ENCODE data around the gene PSTPIP2.

The PSTPIP2 gene

DNA sequence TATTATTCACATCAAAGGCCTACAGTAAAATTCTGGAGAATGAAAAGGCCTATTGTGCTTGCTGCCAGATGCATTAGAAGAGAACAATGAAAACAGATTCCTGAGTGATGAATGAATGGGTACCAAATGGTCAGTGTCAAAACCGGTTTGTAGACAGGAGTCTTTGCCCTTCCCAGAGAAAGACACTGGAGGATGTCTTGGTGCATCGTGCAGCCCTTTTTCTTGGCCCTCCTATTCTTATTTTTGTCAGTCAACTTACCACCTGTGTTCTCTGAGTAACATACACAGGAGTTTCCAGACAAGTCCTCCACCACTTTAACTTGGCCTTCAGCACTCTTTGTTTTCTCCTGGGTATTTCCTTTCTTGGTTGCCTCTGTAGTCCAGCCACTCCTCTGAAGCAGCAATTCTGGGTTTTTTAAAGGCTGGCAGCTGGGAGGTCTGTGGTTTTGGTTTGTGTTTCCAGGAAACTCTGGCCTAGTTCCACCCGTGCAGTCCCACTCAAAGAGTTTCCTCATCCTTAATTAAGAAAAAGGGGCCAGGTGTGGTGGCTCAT, 29.4 kb downstream of the PSTPIP2 start:
- Histone ChIP-seq H3K9ac (ENCODE audit: low read length) (no peak overlapping the region), H3K4me2 (ENCODE audit: low read depth, low read length, poor library complexity, severe bottlenecking) (no peak overlapping the region), H3K27me3 (ENCODE audit: low read length) (no peaks in the 10 kb centered on the region), H3K27ac (ENCODE audit: low read depth, low read length) (no peak overlapping the region), H3K4me3 (ENCODE audit: insufficient read depth, low read length, poor library complexity, severe bottlenecking) (no peak overlapping the region), H3F3A (ENCODE audit: insufficient read depth) (no peaks in the 10 kb centered on the region), H3K9me2 (replicated peaks; ENCODE audit: insufficient read depth, low read length) (no peaks in the 10 kb centered on the region), H3K36me3 (ENCODE audit: low read length) (no peaks in the 10 kb centered on the region), H3K79me2 (ENCODE audit: insufficient read depth, low read length) (no peaks in the 10 kb centered on the region), H2AFZ (ENCODE audit: low read depth, low read length, severe bottlenecking) (no peak overlapping the region), H4K20me1 (ENCODE audit: low read depth, low read length) (no peaks in the 10 kb centered on the region), H3K9me3 (ENCODE audit: insufficient read depth, low read length) (no peaks in the 10 kb centered on the region)
- TF ChIP-seq CTCF (IDR thresholded peaks at IDR 0.05; ENCODE audit: insufficient read depth, low read length, poor library complexity, severe bottlenecking) (no peak), EZH2phosphoT487 (conservative IDR thresholded peaks at IDR 0.05; ENCODE audit: low read length) (no peak)

DNA sequence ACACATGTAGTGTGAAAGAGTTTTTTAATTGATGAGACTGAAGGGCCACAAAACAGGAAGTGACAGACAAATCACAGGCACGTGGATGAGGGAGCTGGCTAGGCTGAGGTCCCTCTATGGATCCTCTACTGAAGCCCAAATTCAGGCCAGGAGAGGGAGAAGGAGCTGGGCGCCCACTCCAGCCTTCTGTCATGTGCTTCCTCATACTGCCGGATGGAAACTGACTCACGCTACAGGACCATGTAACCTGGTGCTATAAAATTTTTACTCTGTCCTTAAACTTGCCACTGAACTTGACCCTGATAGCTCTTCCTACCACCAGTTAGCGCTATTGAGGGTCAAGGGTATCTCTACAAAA, 31.3 kb downstream of the PSTPIP2 start:
- no peaks in the 10 kb centered on the region for H3K27me3 ChIP-seq (ENCODE audit: low read length)
- no peaks in the 10 kb centered on the region for H4K20me1 ChIP-seq (ENCODE audit: low read depth, low read length)
- H3K9me2 ChIP-seq (replicated peaks; ENCODE audit: insufficient read depth, low read length) = no peaks in the 10 kb centered on the region
- no peak for TF ChIP-seq CTCF (IDR thresholded peaks at IDR 0.05; ENCODE audit: insufficient read depth, low read length, poor library complexity, severe bottlenecking)
- no peak for TF ChIP-seq EZH2phosphoT487 (conservative IDR thresholded peaks at IDR 0.05; ENCODE audit: low read length)
- H3K27ac ChIP-seq (ENCODE audit: low read depth, low read length) = no peak overlapping the region
- H2AFZ ChIP-seq (ENCODE audit: low read depth, low read length, severe bottlenecking) = no peak overlapping the region
- no peak overlapping the region for H3K4me2 ChIP-seq (ENCODE audit: low read depth, low read length, poor library complexity, severe bottlenecking)
- H3K9me3 ChIP-seq (ENCODE audit: insufficient read depth, low read length) = no peaks in the 10 kb centered on the region
- no peaks in the 10 kb centered on the region for H3K36me3 ChIP-seq (ENCODE audit: low read length)
- no peak overlapping the region for H3K9ac ChIP-seq (ENCODE audit: low read length)
- no peaks in the 10 kb centered on the region for H3K79me2 ChIP-seq (ENCODE audit: insufficient read depth, low read length)
- no peak overlapping the region for H3K4me3 ChIP-seq (ENCODE audit: insufficient read depth, low read length, poor library complexity, severe bottlenecking)
- H3F3A ChIP-seq (ENCODE audit: insufficient read depth) = no peaks in the 10 kb centered on the region

- no peaks in the 10 kb centered on the region for H3K9me3 ChIP-seq (ENCODE audit: insufficient read depth, low read length)
- no peak overlapping the region for H2AFZ ChIP-seq (ENCODE audit: low read depth, low read length, severe bottlenecking)
- H3K9ac ChIP-seq (ENCODE audit: low read length) = no peak overlapping the region
- H3K4me2 ChIP-seq (ENCODE audit: low read depth, low read length, poor library complexity, severe bottlenecking) = no peak overlapping the region
- H3K27ac ChIP-seq (ENCODE audit: low read depth, low read length) = no peak overlapping the region
- no peaks in the 10 kb centered on the region for H3K9me2 ChIP-seq (replicated peaks; ENCODE audit: insufficient read depth, low read length)
- H3K79me2 ChIP-seq (ENCODE audit: insufficient read depth, low read length) = no peaks in the 10 kb centered on the region
- no peaks in the 10 kb centered on the region for H3K36me3 ChIP-seq (ENCODE audit: low read length)
- TF ChIP-seq EZH2phosphoT487 (conservative IDR thresholded peaks at IDR 0.05; ENCODE audit: low read length) (no peak), CTCF (IDR thresholded peaks at IDR 0.05; ENCODE audit: insufficient read depth, low read length, poor library complexity, severe bottlenecking) (no peak)
- no peaks in the 10 kb centered on the region for H4K20me1 ChIP-seq (ENCODE audit: low read depth, low read length)
- H3K27me3 ChIP-seq (ENCODE audit: low read length) = no peaks in the 10 kb centered on the region
- no peak overlapping the region for H3K4me3 ChIP-seq (ENCODE audit: insufficient read depth, low read length, poor library complexity, severe bottlenecking)
- no peaks in the 10 kb centered on the region for H3F3A ChIP-seq (ENCODE audit: insufficient read depth)
These were observed 31.9 kb downstream of the PSTPIP2 start for GRCh38 chr18:46040033-46040746.

All from SU-DHL-6 (cell line).